ENCODE data around the gene ANKRD55.
"Not testable (repeated sequence)": the region's sequence is repeated elsewhere in the genome, so short reads cannot be mapped to it uniquely, and the experiment has no call there.

ANKRD55 gene

DNA sequence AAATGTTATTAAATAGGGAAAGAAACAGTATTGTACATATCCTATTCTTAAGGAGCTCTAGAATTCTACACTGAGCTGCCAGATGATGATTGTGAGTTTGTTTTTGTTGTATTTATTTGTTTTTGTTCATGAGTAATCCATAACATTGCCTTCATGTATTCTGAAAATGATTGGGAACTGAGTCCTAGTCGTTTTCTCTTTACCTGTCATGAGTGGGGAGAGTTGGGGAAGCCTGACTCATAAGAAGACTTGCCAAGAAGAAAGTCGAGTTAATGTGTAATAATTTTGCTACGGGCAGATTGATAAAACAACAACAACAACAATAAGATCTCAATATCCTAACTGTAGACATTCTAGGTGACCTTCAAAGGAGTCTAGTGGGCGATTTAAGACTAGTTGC lies 103.8 kb downstream of the ANKRD55 start:
- H3K36me3 Mint-ChIP-seq (ENCODE audit: low read depth) = peaks cover 8% of the 10 kb centered on the region
- no peaks in the 10 kb centered on the region for H3K27me3 Mint-ChIP-seq (ENCODE audit: low read depth, poor library complexity)
- H3K4me1 Mint-ChIP-seq = peaks cover 6% of the 10 kb centered on the region
- no peak for DNase-seq
- peaks cover 24% of the 10 kb centered on the region for H3K9me3 Mint-ChIP-seq
- H3K27ac Mint-ChIP-seq = no peak overlapping the region
- no peak overlapping the region for H3K4me3 Mint-ChIP-seq
- TF ChIP-seq, protein P1, sequence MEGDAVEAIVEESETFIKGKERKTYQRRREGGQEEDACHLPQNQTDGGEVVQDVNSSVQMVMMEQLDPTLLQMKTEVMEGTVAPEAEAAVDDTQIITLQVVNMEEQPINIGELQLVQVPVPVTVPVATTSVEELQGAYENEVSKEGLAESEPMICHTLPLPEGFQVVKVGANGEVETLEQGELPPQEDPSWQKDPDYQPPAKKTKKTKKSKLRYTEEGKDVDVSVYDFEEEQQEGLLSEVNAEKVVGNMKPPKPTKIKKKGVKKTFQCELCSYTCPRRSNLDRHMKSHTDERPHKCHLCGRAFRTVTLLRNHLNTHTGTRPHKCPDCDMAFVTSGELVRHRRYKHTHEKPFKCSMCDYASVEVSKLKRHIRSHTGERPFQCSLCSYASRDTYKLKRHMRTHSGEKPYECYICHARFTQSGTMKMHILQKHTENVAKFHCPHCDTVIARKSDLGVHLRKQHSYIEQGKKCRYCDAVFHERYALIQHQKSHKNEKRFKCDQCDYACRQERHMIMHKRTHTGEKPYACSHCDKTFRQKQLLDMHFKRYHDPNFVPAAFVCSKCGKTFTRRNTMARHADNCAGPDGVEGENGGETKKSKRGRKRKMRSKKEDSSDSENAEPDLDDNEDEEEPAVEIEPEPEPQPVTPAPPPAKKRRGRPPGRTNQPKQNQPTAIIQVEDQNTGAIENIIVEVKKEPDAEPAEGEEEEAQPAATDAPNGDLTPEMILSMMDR (IDR thresholded peaks at IDR 0.05) = no peak

DNA sequence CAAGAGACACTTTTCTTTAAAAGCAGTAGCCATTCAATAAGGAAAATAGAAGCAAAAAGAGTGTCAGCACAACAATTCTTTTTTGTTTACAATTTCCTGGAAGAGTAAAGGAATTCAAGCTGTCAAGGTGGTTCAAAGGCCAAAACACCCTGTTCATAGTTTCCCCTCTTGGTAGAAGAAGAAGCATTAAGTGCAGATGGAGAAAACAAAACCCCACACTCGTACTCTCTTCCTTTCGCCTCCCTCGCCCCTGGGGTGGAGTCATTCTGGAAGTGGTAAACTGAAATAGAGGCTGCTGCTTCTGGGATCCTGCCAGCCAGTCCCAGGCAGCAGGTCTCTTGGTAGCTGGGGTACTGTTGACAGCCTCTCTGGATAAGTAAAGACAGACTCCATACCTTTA lies 105.0 kb downstream of the ANKRD55 start:
- no peak overlapping the region for H3K4me3 Mint-ChIP-seq
- no peak for DNase-seq
- TF ChIP-seq, protein P1 (IDR thresholded peaks at IDR 0.05) = no peak
- H3K4me1 Mint-ChIP-seq = peaks cover 17% of the 10 kb centered on the region
- peak overlapping the region; percentile 27 for H3K27ac Mint-ChIP-seq
- no peaks in the 10 kb centered on the region for H3K27me3 Mint-ChIP-seq (ENCODE audit: low read depth, poor library complexity)
- H3K36me3 Mint-ChIP-seq (ENCODE audit: low read depth) = peaks cover 8% of the 10 kb centered on the region
- peaks cover 24% of the 10 kb centered on the region for H3K9me3 Mint-ChIP-seq

DNA sequence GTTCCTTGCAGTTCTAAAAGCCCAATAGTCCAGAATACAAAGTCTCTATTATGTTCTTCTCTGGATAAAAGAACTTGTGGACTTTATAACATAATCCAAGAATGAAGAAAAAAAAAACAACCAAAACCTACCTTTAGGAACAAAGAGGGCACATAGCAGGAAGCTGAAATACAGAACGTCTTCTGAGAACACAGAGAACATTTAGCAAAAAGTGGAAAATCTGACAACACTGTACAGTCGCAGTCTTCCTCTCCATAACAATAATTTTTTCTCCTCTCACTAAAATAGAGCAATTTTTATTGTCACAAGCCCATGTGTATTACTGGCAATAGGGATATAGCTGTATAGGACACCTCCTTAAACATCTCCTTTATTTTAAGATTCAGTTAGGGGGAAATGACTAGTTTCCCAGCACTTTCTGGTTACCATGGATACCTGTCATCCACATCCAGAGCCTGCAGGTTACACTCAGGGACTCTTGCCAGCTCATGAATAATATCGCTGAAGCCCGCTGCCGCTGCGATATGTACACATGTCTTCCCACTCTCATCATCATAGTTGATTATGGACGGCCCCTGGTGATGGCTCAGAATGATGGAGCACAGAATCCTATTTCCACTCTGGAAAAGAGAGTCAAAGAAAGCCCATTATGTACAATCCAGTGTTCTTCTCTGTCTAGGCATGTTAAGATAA lies 106.5 kb downstream of the ANKRD55 start:
- H3K27ac Mint-ChIP-seq = no peak overlapping the region
- no peaks in the 10 kb centered on the region for H3K27me3 Mint-ChIP-seq (ENCODE audit: low read depth, poor library complexity)
- H3K36me3 Mint-ChIP-seq (ENCODE audit: low read depth) = peaks cover 8% of the 10 kb centered on the region
- no peak overlapping the region for H3K4me3 Mint-ChIP-seq
- H3K4me1 Mint-ChIP-seq = peaks cover 20% of the 10 kb centered on the region
- H3K9me3 Mint-ChIP-seq = peaks cover 24% of the 10 kb centered on the region
- TF ChIP-seq, protein P1 (IDR thresholded peaks at IDR 0.05) = no peak
- no peak for DNase-seq

DNA sequence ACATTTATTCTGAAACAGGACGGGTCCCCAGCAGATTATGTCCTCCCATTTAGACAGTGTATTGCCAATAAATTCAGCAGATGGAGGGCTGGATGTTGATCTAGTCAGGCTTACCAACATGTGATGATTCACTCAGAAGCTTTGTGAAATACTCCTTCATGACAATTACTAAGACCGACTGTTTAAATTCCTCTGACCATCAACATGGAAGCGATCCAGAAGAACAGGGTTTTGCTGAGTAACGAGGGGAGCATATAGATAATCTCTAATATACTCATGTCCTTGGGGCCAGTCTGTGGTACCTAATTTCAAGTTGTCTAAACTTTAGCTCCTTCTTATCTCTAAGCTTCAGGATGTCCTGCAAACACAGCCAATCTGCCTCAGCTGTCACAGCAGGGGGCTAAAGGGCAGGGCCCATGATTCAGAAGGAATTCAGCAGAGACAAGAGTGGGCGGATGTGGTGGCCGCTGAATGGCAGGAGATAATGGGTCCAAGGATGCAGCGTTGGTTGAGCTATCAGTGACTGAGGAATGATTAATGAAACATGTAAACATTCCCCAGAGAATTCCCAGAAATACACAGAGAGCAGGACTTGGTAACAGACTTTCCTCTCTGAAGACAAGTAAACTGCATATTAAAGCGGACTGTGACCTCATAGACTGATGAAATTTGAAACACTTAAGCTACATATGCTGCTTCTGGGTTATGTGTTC lies 109.4 kb downstream of the ANKRD55 start:
- H3K36me3 Mint-ChIP-seq (ENCODE audit: low read depth) = no peaks in the 10 kb centered on the region
- H3K27me3 Mint-ChIP-seq (ENCODE audit: low read depth, poor library complexity) = peaks cover 3% of the 10 kb centered on the region
- peaks cover 20% of the 10 kb centered on the region for H3K4me1 Mint-ChIP-seq
- H3K4me3 Mint-ChIP-seq = no peak overlapping the region
- peak; percentile 46 for DNase-seq
- TF ChIP-seq, protein P1 (IDR thresholded peaks at IDR 0.05) = no peak
- H3K9me3 Mint-ChIP-seq = peaks cover 10% of the 10 kb centered on the region
- peak overlapping the region; percentile 88 for H3K27ac Mint-ChIP-seq

DNA sequence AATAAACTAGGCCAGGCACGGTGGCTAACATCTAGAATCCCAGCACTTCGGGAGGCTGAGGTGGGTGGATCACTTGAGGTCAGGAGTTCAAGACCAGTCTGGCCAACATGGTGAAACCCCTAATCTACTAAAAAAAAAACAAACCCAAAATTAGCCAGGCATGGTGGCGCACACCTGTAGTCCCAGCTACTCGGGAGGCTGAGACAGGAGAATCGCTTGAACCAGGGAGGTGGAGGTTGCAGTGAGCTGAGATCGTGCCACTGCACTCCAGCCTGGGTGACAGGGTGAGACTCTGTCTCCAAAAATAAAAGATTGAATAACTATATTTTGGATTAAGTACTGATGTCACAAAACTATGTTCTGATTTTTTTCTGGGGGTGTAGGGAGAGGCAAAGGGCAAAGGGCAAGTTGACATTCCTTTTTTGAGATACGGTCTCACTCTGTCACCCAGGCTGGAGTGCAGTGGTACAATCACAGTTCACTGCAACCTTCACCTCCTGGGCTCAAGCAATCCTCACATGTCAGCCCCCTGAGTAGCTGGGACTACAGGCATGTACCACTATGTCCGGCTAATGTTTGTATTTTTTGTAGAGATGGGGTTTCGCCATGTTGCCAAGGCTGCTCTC lies 110.7 kb downstream of the ANKRD55 start:
- not testable (repeated sequence) for DNase-seq; H3K27me3 Mint-ChIP-seq (ENCODE audit: low read depth, poor library complexity); H3K4me3 Mint-ChIP-seq; H3K36me3 Mint-ChIP-seq (ENCODE audit: low read depth); H3K27ac Mint-ChIP-seq
- peaks cover 12% of the 10 kb centered on the region for H3K9me3 Mint-ChIP-seq
- peaks cover 15% of the 10 kb centered on the region for H3K4me1 Mint-ChIP-seq

DNA sequence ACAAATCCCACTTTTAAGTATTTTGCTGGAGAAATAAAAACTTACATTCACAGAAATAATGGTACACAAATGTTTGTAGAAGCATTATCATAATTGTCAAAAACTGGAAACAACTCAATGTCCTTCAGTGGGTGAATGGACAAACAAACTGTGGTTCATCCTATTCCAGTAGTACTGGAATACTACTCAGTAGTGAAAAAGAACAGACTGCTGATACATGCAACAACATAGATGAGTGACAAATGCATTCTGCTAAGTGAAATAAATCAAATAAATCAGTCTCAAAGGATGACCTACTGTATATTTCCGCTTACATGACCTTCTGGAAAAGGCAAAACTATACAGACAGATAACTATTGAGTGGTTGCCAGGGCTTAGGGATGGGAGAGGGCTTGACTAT lies 114.1 kb downstream of the ANKRD55 start:
- H3K4me3 Mint-ChIP-seq = no peak overlapping the region
- no peaks in the 10 kb centered on the region for H3K36me3 Mint-ChIP-seq (ENCODE audit: low read depth)
- H3K27me3 Mint-ChIP-seq (ENCODE audit: low read depth, poor library complexity) = peaks cover 3% of the 10 kb centered on the region
- no peak for DNase-seq
- no peak overlapping the region for H3K27ac Mint-ChIP-seq
- peaks cover 12% of the 10 kb centered on the region for H3K9me3 Mint-ChIP-seq
- TF ChIP-seq, protein P1 (IDR thresholded peaks at IDR 0.05) = no peak
- peaks cover 13% of the 10 kb centered on the region for H3K4me1 Mint-ChIP-seq
